Fibroblast of skin of back (primary cell): ENCODE measurements around the gene HHLA2.

Experiments
- DNase-seq: peaks from one replicate; pipeline ENCODE4 v3.0.0-alpha.2; 2013

Gene HHLA2

DNA sequence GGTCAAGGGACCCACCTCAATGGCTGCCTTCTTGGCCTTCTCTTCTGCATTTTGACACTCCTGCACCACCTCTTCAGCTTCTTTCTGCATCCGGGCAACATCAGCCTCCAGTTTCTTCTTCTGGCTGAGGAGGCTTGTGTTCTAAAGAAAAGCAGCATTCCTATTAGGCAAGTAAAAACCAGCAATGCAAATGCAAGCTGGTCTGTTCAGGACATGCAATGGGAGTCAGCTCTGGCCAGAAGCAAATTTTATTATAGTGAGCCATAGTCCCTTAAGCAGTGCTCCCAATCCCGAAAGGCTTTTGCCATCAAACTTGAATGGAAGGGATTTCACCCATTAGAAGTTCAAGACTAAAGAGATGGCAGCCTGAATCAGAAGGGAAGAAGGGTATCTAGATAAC is 97.7 kb downstream of the HHLA2 start:
- no peak for DNase-seq

DNA sequence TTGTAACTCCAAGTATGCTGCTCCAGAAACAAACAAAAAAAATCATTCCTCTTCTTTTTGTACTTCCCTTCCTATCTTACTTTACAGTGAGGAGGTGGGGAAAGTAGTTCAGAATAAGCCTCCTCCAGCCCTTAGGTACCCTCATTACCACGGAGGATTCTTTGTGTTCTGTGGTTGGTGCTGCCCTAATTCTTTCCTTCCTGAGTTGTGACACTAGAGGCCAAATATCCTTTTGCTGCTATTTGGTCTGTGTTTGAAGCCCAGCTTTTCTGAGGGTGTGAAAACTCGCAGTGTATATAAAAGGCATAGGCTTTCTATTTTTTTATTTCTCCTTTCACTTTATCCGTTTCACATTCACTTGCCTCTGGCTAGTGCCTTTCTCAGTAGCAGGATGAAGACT is 98.2 kb downstream of the HHLA2 start:
- DNase-seq = no peak

GRCh38 chr3:108396336-108396735 is 100.0 kb downstream of the HHLA2 start:
- no peak for DNase-seq

GRCh38 chr3:108398510-108398909 is 102.2 kb downstream of the HHLA2 start:
- DNase-seq = no peak

- no peak for DNase-seq
These were observed 105.5 kb downstream of the HHLA2 start for GRCh38 chr3:108401836-108402235.

DNA sequence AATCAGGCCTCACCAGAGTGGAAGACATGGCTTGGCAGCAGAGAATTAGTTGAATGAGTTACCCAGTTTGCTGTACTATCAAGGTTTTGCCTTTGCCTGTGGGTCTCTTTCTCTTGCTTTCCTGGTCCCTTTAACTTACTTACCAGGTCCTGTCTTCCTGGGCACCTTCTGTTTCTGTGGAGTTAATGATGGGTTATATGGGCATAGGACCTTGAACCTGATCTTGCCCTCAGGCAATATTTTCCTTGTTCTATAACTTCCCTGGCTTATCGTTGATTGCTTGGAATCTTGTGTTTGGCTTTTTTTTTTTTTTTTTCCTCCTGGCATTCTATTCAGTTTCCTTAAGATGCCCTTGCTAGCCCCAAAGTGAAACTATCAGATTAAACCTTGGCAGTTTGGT is 106.8 kb downstream of the HHLA2 start:
- no peak for DNase-seq

GRCh38 chr3:108403686-108404345 is 107.5 kb downstream of the HHLA2 start:
- peak; percentile 69 for DNase-seq

DNA sequence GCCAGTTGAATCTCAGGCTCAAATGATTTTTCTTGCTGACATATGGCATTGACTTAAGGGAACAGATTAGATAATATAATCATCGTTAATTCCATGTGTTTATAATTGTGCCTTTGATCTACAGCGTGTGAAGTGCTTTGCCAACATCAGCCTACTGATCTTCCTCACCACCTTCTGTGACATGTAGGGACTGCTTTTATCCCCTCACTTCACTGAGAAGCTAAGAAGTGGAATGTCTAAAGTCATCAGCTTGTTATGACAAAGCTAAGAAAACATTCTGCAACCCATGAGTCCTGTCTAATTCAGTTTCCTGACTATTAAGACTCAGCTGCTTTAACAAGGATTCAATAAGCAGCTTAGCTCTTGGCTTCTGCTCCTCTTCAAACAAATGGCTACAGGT is 108.0 kb downstream of the HHLA2 start:
- DNase-seq = peak; percentile 81

- peak; percentile 36 for DNase-seq
These were observed 109.8 kb downstream of the HHLA2 start for GRCh38 chr3:108406063-108406660.

DNA sequence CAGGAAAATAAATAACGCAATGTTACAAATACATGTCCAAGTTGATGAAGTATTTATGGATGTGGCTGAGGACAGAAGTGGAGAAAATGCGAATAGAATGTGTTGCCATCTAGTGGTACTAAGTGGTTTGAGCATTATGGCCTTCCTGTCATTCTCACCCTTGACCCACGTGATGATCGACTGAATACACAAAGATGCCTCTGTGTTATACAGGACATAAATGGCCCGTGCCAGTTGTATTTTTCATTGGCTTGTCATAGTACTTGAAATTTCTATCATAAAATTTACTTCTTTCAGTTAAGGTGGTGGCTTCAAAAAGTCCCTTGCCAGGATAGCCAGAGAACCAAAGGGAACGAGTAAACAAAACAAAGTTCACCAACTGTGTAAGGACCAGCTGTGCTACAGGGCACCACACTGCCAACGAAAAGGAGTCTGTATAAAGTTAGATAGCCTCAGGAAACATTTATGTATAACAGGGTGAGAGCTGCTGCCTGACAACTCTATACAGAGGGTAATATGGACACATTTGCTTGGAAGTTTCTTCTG is 110.4 kb downstream of the HHLA2 start:
- peak; percentile 74 for DNase-seq

GRCh38 chr3:108407886-108408285 is 111.5 kb downstream of the HHLA2 start:
- DNase-seq = no peak

DNA sequence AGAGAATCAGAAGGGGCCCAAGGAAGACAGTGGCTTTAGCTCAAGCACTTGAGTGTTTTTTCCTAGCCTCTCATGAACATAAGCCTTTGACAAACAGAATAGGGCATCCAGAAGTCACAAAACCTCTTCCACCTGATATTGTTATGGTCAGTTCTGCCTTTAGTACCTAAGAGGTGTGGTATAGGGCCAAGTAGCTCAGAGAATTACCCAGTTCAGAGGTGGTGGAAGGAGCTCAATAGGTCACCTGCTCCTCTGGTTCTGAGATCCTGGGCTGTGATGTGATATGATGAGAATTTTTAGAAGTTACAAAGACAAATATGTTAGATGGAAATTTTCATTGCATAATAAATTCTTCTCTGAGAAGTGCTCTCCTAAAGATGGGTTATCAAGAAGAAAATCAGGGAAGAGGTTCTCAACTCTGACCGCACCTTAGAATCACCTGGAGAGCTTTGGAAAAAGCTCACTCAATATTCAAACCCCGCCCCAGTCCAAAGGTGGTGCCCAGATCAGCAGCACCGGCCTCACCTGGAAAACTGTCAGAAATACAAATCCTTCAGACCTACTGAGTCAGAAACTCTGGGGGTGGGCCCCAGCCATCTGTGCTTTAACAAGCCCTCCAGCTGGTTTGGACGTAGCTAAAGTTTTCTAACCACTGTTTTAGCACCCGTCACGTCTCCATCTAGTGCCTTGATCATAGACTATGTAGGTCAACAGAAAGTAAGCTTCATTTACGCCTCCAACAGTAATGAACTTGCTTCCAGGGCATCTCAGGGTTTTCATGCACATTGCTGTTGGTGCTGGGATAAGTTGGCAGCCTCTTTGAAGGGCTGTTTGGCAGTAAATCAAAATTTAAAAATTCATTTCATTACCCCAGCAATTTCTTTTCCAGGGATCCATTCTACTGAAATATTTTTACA is 112.8 kb downstream of the HHLA2 start:
- DNase-seq = no peak

GRCh38 chr3:108409800-108410178 is 113.4 kb downstream of the HHLA2 start:
- no peak for DNase-seq

DNA sequence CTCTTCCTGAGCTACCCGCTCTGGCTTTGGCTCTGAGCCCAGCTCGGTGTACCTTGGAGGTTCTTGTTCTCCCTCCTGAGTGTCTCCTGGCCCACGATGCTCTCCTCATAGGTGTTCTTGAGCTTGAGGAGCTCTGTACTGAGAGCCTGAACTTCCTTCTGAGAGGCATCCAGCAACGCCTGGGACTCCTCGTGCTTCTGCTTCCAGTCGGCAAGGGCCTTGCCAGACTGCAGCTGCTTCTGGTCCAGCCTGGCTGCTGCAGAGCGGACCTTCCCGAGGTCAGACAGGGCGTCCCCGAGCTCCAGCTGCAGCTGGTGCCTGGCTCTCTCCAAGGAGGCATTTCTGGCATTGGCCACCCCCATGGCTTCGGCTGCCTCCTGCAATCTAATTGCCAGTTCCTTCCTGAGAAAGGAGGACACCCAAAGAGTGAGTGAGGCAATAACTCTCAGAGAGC is 114.2 kb downstream of the HHLA2 start:
- no peak for DNase-seq

- no peak for DNase-seq
These were observed 115.9 kb downstream of the HHLA2 start for GRCh38 chr3:108412121-108412750.

GRCh38 chr3:108414007-108414406 is 117.7 kb downstream of the HHLA2 start:
- peak; percentile 11 for DNase-seq

DNA sequence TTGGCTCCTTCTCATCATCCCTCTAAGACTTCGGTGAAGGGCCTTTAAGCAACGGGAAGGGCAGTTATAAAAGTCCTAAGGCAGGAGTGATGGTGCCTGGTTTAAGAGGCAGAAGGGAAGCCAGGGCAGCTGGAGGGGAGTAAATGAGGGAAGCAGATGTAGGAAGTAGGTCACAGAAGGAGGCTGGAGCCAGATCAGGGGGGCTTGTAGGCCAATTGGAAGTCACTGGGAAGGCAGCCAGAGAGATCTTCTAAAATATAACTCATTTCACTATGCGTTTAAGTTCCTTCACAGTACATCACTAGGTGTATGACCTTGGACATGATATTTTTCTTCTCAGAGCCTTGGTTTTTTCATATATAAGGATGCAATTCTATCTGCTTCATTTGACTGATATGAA is 119.3 kb downstream of the HHLA2 start:
- DNase-seq = no peak

DNA sequence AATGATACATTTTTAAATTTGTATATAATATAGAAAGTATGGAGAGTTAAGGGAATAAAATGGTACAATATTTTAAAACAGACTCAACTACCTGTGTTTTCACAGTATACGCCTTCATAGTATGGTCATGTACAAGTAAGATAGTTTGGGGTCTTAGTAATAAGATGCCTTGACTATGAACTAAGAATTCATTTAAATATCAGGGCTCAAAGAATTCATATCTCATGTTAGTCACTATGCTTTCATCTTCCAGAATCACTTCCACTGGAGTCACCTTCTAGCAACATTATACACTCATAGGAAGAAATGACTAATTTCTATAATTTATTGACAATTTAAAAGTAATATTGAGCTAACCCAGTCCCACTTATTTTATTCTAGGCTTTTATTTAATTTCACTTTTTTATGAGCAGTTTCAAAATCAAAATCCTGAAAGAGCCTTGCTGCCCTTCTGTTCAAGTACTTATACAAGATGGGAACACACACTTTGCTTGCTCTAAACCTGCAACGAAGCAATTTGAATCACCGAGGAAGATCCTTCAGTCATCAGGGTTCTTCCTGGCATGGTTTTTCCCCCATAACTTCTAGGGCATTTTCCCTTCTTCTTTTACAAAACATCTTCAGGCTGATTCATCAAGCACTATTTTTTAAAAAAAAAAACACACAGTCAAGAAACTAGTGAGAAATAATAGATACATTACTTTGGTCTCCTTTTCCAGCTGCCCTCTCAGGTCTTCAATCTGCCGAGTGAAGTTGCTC is 119.9 kb downstream of the HHLA2 start:
- DNase-seq = no peak

DNA sequence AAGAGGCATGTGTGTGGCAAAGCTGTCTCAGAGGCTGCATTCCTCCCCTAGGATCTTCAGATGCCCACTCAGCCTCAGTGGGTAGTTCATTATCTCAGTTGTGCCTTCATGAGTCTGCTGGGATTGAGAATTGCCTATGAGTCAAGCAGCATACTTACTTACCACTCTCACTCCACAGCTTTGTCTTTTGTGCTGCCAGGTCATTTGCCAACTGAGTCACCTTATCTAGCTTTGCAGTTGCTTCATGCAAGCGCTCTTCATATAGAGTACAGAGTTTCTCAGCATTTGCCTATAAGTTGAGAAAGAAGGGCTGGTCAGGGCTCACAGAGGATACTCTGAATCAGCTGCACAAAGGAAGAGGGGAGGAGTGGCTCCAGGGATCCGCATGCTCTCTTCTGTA is 124.6 kb downstream of the HHLA2 start:
- peak; percentile 41 for DNase-seq
